HepG2 (cell line): ENCODE measurements around the gene CEBPZOS. TPM values are rescaled to one million over a fixed set of nuclear protein-coding genes. Genes with fewer than 3 reads are reported as not detected.
A peak's percentile ranks its signal among the peaks of the same experiment; 100 is the strongest.

Source experiments
- FOSL1 ChIP-seq: sonication (generic); formaldehyde crosslinking; IDR thresholded peaks from 2 replicates; pipeline ENCODE4 v1.9.0; 2021; ENCODE audit warnings: missing genetic modification reagents, borderline replicate concordance
- HHEX ChIP-seq: IDR thresholded peaks from 2 replicates; pipeline ENCODE4 v1.6.1; 2016; ENCODE audit warnings: control low read depth
- MTA1 ChIP-seq: sonication (generic); formaldehyde crosslinking; IDR thresholded peaks from 2 replicates; pipeline ENCODE4 v1.4.0; 2020; ENCODE audit warnings: missing genetic modification reagents, mild to moderate bottlenecking, borderline replicate concordance
- NPAS2 ChIP-seq: sonication (generic); formaldehyde crosslinking; IDR thresholded peaks from 2 replicates; pipeline ENCODE4 v1.8.0; 2022; ENCODE audit warnings: mild to moderate bottlenecking, missing genetic modification reagents, borderline replicate concordance
- PHB2 ChIP-seq: fragments of 450-650 bp; IDR thresholded peaks from 2 replicates; pipeline ENCODE4 v1.6.1; 2018; ENCODE audit not compliant: partially characterized antibody
- SAFB2 ChIP-seq: sonication (generic); formaldehyde crosslinking; IDR thresholded peaks from 2 replicates; pipeline ENCODE4 v1.5.1; 2020; ENCODE audit warnings: missing genetic modification reagents, low read depth, mild to moderate bottlenecking, borderline replicate concordance
- TCF12 ChIP-seq, 2 experiments: fragments of 450-650 bp in 1 of 2; sonication (generic) in 1 of 2; formaldehyde crosslinking in 1 of 2; IDR thresholded peaks; 2 replicates each; pipeline versions ENCODE4 v1.6.1 to v1.8.0; 2017 to 2022; ENCODE audit warnings: antibody characterized with exemption in 1 of 2, mild to moderate bottlenecking in 1 of 2, missing genetic modification reagents in 1 of 2, moderate library complexity in 1 of 2
- TRIM24 ChIP-seq: sonication (generic); formaldehyde crosslinking; IDR thresholded peaks from 2 replicates; pipeline ENCODE4 v1.8.0; 2022; ENCODE audit warnings: mild to moderate bottlenecking, missing genetic modification reagents
- ZFP36 ChIP-seq: fragments of 150-350 bp; IDR thresholded peaks from 2 replicates; pipeline ENCODE4 v1.6.1; 2018; ENCODE audit warnings: borderline replicate concordance, low read length, low read depth; ENCODE audit not compliant: partially characterized antibody
- ZNF225 ChIP-seq: sonication (generic); formaldehyde crosslinking; IDR thresholded peaks from 2 replicates; pipeline ENCODE4 v1.4.0; 2020; ENCODE audit warnings: mild to moderate bottlenecking, missing genetic modification reagents
- ZNF30 ChIP-seq: sonication (generic); formaldehyde crosslinking; IDR thresholded peaks from 2 replicates; pipeline ENCODE4 v1.5.0; 2020; ENCODE audit warnings: mild to moderate bottlenecking, missing genetic modification reagents
- ZNF44 ChIP-seq: sonication (generic); formaldehyde crosslinking; IDR thresholded peaks from 2 replicates; pipeline ENCODE4 v1.5.1; 2020; ENCODE audit warnings: mild to moderate bottlenecking, missing genetic modification reagents
- ZNF660 ChIP-seq: sonication (generic); formaldehyde crosslinking; IDR thresholded peaks from 2 replicates; pipeline ENCODE4 v1.5.1; 2020; ENCODE audit warnings: mild to moderate bottlenecking, low read depth, missing genetic modification reagents, borderline replicate concordance
- polyA plus RNA-seq, 8 experiments: library from polyadenylated mRNA; depleted of rRNA in 3 of 8; stranded (reverse) in 7 of 8; unstranded in 1 of 8; fragments of >200 nt; fragmentation: Illumina TruSeq in 4 of 8; extraction: Trizol in 4 of 8; gene quantifications; 2 replicates each; pipeline versions ENCODE4 v1.2.1 to v1.2.3, GENCODE V29; 2011 to 2016; ENCODE audit warnings: low read depth in 4 of 8, missing spikeins in 1 of 8, mixed read lengths in 1 of 8; ENCODE audit not compliant: insufficient read depth in 1 of 8
- total RNA-seq, 5 experiments: library from RNA; depleted of rRNA; stranded (reverse); fragments of >200 nt; fragmentation: Illumina TruSeq; extraction: Trizol; gene quantifications; 2 replicates each; pipeline ENCODE4 v1.2.3, GENCODE V29; 2016; ENCODE audit warnings: low read depth in 1 of 5
- TF ChIP-seq, protein P1 (sequence below): sonication (generic); formaldehyde crosslinking; IDR thresholded peaks from 2 replicates; pipeline ENCODE4 v1.8.0; 2022; ENCODE audit warnings: mild to moderate bottlenecking, missing genetic modification reagents, borderline replicate concordance
- TF ChIP-seq, protein P2 (sequence below): sonication (generic); formaldehyde crosslinking; IDR thresholded peaks from 2 replicates; pipeline ENCODE4 v1.4.0; 2020; ENCODE audit warnings: missing genetic modification reagents, mild to moderate bottlenecking, borderline replicate concordance
- TF ChIP-seq, protein P3 (sequence below): sonication (generic); formaldehyde crosslinking; conservative IDR thresholded peaks from 2 replicates; pipeline ENCODE4 v1.8.1; 2023; ENCODE audit warnings: missing genetic modification reagents

Gene CEBPZOS
- total and polyA plus RNA-seq, 2 of the 13 experiments (the other 11 are each of a cell fraction or from before 2014, with no cell fraction given), result 18.6 to 44.7 TPM

DNA sequence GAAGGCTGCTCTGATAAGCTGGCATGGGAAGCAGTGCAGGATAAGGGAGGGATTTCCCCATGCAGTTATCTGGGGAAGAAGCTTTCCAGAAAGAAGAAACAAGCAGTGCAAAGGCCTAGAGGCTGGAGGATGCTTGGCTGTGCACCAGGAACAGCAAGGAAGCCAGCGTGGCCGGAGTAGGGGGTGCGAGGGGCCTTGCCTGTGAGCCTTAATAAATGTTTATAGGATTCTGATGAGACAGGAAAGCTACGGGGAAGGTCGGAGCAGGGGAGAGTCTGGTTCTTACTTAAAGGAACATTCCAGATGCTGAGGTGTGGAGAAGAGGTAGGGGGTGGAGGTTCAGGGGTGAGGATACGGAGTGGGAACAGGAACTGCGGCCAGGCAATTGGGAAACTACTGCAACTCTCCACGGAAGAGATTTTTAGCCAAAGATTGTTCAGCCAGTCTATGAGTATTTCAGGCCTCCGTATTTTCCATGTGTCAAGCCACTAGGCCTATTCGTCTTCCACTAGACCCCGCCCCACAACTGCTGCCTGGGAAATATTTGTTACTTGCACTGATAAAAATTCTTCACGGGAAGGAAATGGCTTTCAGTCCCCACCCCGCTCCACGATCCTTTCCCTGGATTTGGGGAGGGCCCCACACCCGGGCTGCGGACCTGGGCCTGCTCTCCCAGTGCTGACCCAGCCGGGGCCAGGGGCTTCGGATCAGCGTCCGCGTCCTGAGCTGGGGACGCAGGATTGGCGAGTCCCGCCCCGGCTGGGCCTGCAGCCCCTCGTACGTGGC is 40.0 kb upstream of the CEBPZOS start (continued):
- TF ChIP-seq PHB2, result no peak
- TF ChIP-seq ZNF225 (CRISPR knock-in tag), result no peak; the same call in 1 of the 2 replicates
- no peak for TF ChIP-seq ZNF30 (CRISPR knock-in tag)
- TF ChIP-seq, protein P1, sequence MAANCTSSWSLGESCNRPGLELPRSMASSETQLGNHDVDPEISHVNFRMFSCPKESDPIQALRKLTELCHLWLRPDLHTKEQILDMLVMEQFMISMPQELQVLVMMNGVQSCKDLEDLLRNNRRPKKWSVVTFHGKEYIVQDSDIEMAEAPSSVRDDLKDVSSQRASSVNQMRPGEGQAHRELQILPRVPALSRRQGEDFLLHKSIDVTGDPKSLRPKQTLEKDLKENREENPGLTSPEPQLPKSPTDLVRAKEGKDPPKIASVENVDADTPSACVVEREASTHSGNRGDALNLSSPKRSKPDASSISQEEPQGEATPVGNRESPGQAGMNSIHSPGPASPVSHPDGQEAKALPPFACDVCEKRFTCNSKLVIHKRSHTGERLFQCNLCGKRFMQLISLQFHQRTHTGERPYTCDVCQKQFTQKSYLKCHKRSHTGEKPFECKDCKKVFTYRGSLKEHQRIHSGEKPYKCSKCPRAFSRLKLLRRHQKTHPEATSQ (CRISPR knock-in tag), result no peak
- TF ChIP-seq, protein P2, sequence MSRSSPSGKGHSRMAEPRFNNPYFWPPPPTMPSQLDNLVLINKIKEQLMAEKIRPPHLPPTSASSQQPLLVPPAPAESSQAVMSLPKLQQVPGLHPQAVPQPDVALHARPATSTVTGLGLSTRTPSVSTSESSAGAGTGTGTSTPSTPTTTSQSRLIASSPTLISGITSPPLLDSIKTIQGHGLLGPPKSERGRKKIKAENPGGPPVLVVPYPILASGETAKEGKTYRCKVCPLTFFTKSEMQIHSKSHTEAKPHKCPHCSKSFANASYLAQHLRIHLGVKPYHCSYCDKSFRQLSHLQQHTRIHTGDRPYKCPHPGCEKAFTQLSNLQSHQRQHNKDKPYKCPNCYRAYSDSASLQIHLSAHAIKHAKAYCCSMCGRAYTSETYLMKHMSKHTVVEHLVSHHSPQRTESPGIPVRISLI (CRISPR knock-in tag), result no peak
- TF ChIP-seq NPAS2 (CRISPR knock-in tag), result no peak
- TF ChIP-seq, protein P3, sequence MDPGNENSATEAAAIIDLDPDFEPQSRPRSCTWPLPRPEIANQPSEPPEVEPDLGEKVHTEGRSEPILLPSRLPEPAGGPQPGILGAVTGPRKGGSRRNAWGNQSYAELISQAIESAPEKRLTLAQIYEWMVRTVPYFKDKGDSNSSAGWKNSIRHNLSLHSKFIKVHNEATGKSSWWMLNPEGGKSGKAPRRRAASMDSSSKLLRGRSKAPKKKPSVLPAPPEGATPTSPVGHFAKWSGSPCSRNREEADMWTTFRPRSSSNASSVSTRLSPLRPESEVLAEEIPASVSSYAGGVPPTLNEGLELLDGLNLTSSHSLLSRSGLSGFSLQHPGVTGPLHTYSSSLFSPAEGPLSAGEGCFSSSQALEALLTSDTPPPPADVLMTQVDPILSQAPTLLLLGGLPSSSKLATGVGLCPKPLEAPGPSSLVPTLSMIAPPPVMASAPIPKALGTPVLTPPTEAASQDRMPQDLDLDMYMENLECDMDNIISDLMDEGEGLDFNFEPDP, result 0 out of 2 replicates have a peak, but pooled peaks have one; percentile 85
- TF ChIP-seq ZNF44, result 0 out of 2 replicates have a peak, but pooled peaks have one; percentile 15
- peak; percentile 21; the same call in 1 of the 2 replicates for TF ChIP-seq SAFB2 (CRISPR knock-in tag)
- TF ChIP-seq TCF12 (IDR thresholded peaks at IDR 0.05), result no peak
- peak; percentile 54; the same call in 1 of the 2 replicates for TF ChIP-seq TCF12 (CRISPR knock-in tag; IDR thresholded peaks at IDR 0.05)
- TF ChIP-seq TRIM24 (CRISPR knock-in tag), result no peak
- TF ChIP-seq ZNF660 (CRISPR knock-in tag), result no peak
- TF ChIP-seq HHEX (CRISPR knock-in tag), result no peak
- TF ChIP-seq FOSL1, result no peak
- no peak for TF ChIP-seq ZFP36
- TF ChIP-seq MTA1, result peak; percentile 14; the same call in 1 of the 2 replicates
